Activated naive CD4-positive, alpha-beta T cell treated with anti-CD3 and anti-CD28 coated beads, Interleukin-2, amount 50 U/mL, for 72 hours (primary cell): Measurements from ENCODE around the gene GTF2F1. TPM values are rescaled to one million over a fixed set of nuclear protein-coding genes. Genes with fewer than 3 reads are reported as not detected.
A peak's percentile ranks its signal among the peaks of the same experiment; 100 is the strongest.
"Not testable (repeated sequence)": the region's sequence is repeated elsewhere in the genome, so short reads cannot be mapped to it uniquely, and the experiment has no call there.

Experiments used
- ATAC-seq, 2 donors: fragments of 150-1000 bp; cut with Tn5 transposase; 2 replicates each; pipeline ENCODE4 v1.10.0; 2021; ENCODE audit warnings: mild to moderate bottlenecking in 2 of 2, moderate library complexity in 2 of 2
- DNase-seq, 2 donors: peaks; one replicate each; pipeline ENCODE4 v3.0.0; 2021 to 2022; ENCODE audit warnings: low spot score in 2 of 2
- H3K27ac Mint-ChIP-seq, 2 donors: one replicate each; pipeline ENCODE4 v1.8.0; 2022; ENCODE audit warnings: mild to moderate bottlenecking in 2 of 2, mixed read lengths in 2 of 2
- H3K36me3 Mint-ChIP-seq, 2 donors: one replicate each; pipeline ENCODE4 v1.8.0; 2022; ENCODE audit warnings: mixed read lengths in 2 of 2
- H3K9me3 Mint-ChIP-seq, 2 donors: one replicate each; pipeline ENCODE4 v1.8.0; 2022; ENCODE audit warnings: mixed read lengths in 2 of 2
- total RNA-seq, 2 donors: library from RNA; stranded (reverse); gene quantifications; one replicate each; pipeline ENCODE4 v1.2.3, GENCODE V29; 2022

GTF2F1 gene
- total RNA-seq, 2 donors from 2014 or later = 44.6 to 78.4 TPM

DNA sequence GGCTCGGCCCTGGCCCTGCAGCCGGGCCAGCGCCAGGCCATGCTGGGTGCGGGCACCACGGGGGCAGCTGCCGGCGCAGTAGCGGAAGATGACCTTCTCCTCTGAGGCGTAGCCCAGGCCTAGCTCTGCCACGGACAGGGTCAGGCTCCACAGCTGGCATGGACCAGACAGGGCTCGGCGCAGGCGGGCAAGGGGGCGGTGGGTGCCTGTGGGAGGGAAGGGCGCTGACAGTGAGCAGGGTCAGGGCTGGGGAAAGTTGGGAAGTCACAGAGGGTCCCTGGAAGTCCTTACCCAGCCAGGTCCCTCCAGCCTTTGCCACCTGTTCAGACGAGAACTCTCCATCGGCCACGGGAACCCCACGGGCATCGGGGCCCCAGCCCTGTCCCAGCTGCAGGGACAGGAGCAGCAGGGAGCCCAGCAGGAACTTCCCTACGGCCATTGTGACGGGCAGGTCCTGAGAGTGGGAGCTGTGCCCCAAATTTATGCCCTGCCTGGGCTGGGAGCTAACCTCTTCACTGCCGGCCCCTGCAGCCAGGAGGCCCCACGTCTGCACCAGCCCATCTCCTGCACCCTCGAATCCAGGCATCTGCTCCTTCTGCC is 17.5 kb downstream of the GTF2F1 start, which contains the start of gene PSPN:
Gene PSPN, minus strand, starts transcription at position 523 of the 600 bp plus-strand sequence. Its CDS starts 84 bp downstream, at position 439.
- Mint-ChIP-seq H3K36me3 (peaks cover 6 to 9% of the 10 kb centered on the region in 2 donors), H3K27ac (peak within 1 kb of the TSS in 1 of 2 donors; percentile 50), H3K9me3 (no peaks in the 10 kb centered on the region)
- ATAC-seq (no peak), DNase-seq (no peak)

DNA sequence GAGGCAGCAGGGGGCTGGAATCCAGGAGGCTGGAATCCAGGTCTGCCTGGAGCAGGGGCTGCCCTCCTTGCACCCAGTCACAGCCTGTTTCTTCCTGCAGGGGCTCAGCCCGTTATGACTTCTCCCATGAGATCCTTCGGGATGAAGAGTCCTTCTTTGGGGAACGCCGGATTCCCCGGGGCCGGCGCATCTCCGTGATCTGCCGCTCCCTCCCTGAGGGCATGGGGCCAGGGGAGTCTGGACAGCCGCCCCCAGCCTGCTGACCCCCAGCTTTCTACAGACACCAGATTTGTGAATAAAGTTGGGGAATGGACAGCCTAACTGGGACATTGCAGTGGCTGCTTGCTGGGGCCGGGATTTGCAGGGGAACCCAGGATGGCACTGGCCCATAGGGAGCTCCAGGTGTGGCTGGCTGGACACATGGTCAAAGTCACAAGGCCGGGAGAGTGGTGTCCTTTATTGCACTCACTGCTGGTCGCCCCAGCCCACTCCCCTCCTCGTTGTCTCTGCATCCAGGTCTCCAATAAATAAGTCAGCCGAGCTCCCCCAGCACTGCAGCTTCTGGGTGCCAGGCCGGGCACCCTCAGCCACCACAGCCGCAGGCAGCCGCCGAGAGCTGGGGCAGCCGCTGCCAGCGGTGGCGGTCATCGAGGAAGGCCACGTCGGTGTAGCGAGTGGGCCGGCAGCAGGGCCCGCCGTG is 18.1 kb downstream of the GTF2F1 start:
- Mint-ChIP-seq H3K9me3 (no peaks in the 10 kb centered on the region), H3K27ac (no peak overlapping the region), H3K36me3 (peaks cover 4% of the 10 kb centered on the region in 2 donors)
- DNase-seq = no peak
- no peak for ATAC-seq

DNA sequence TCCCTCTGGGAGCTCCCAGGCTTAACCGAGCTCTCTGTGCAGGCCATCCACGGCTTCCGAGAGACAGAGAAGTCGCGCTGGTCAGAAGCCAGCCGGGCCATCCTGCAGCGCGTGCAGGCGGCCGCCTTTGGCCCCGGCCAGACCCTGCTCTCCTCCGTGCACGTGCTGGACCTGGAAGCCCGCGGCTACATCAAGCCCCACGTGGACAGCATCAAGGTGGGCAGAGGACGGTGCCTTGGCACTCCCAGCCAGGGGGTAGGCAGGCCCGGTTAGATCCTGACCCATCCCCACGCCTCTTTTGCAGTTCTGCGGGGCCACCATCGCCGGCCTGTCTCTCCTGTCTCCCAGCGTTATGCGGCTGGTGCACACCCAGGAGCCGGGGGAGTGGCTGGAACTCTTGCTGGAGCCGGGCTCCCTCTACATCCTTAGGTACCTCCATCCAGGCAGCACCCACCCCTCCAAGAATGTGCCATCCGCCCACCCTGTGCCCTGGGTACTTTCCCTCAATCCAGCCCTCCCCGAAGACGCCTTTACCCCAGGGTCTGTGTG is 18.7 kb downstream of the GTF2F1 start:
- no peaks in the 10 kb centered on the region for H3K36me3 Mint-ChIP-seq
- DNase-seq (no peak), ATAC-seq (no peak)
- H3K27ac Mint-ChIP-seq = peak overlapping the region in 1 of 2 donors; percentile 94
- H3K9me3 Mint-ChIP-seq = no peaks in the 10 kb centered on the region

DNA sequence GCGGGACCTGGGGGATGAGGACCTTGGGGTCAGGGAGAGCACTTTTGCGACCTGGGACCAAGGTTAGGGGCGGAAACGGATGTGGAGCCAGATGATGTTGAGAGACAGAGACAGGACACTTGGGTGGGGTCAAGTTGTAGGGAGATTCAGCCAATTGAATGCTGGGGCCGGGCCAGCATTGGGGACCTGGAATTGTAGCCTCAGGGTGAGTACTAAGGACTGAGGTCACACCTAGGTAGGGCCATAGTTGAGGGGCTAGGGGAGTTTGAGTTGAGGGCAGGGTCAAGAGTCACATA is 19.2 kb downstream of the GTF2F1 start:
- peak overlapping the region; percentile 81 to 94 for H3K27ac Mint-ChIP-seq
- H3K36me3 Mint-ChIP-seq = no peaks in the 10 kb centered on the region
- ATAC-seq (no peak), DNase-seq (no peak)
- no peaks in the 10 kb centered on the region for H3K9me3 Mint-ChIP-seq

DNA sequence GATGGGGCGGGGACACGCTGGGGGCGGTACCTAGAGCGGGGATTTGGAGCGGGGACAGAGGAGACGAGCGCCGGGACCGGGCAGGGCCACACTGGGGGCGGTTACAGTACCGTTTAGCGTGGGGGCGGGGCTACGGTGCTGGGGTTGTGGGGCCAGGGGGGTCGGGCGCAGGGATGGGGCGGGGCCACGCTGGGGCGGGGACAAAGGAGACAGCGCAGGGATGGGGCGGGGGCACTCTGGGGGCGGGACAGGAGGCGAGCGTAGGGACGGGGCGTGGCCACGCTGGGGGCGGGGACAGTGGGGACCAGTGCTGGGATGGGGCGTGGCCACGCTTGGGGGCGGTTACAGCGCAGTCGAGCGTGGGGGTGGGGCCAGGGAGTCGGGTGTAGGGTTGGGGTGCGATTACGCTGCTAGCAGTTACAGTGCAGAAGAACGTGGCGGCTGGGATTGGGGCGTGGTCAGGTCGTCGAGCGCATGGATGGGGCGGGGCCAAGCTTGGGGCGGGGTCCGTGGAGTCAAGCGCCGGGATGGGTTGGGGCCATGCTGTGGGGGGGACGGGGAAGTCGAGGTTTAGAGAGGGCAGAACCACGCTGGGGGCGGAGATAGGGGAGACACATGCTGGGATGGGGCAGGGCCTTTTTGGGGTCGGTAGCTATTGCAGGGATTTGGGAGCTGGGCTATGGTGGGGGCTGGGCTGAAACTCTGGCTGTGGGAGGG is 19.7 kb downstream of the GTF2F1 start:
- peak overlapping the region; percentile 81 to 94 for H3K27ac Mint-ChIP-seq

DNA sequence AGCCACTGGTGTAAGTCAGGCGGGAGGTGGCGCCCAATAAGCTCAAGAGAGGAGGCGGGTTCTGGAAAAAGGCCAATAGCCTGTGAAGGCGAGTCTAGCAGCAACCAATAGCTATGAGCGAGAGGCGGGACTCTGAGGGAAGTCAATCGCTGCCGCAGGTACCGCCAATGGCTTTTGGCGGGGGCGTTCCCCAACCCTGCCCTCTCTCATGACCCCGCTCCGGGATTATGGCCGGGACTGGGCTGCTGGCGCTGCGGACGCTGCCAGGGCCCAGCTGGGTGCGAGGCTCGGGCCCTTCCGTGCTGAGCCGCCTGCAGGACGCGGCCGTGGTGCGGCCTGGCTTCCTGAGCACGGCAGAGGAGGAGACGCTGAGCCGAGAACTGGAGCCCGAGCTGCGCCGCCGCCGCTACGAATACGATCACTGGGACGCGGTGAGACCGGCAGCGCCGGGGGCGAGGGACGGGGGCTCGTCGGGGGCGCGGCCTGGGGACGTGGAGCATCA is 20.3 kb downstream of the GTF2F1 start, which contains the start of gene ALKBH7:
Gene ALKBH7, plus strand, starts transcription at position 201 of the 502 bp plus-strand sequence. Its CDS starts 27 bp downstream, at position 228.
- no peaks in the 10 kb centered on the region for H3K9me3 Mint-ChIP-seq
- ATAC-seq (peak; percentile 83 to 86), DNase-seq (peak; percentile 95 to 97)
- peak within 1 kb of the TSS; percentile 94 to 97 for H3K27ac Mint-ChIP-seq
- no peaks in the 10 kb centered on the region for H3K36me3 Mint-ChIP-seq

More for the DNA sequence above, 19.7 kb downstream of the GTF2F1 start:
- DNase-seq = peak; percentile 96 to 99
- Mint-ChIP-seq H3K36me3 (no peaks in the 10 kb centered on the region), H3K9me3 (no peaks in the 10 kb centered on the region)
- ATAC-seq = peak; percentile 65 to 80

DNA sequence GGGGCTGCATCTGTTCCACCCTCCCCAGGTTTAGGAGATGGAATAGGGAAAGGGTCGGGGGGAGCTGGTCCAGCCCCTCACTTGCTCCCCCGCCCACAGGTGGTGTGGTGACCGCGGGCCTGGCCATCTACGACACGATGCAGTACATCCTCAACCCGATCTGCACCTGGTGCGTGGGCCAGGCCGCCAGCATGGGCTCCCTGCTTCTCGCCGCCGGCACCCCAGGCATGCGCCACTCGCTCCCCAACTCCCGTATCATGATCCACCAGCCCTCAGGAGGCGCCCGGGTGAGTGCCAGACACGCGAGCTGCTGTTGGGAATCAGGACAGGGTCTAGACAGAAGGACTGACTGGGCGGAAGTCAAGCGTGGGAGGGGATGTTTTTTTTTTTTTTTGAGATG is 28.6 kb downstream of the GTF2F1 start:
- H3K9me3 Mint-ChIP-seq = no peaks in the 10 kb centered on the region
- ATAC-seq (no peak), DNase-seq (no peak)
- peaks cover 12 to 17% of the 10 kb centered on the region in 2 donors for H3K36me3 Mint-ChIP-seq
- H3K27ac Mint-ChIP-seq = peak overlapping the region in 1 of 2 donors; percentile 93

DNA sequence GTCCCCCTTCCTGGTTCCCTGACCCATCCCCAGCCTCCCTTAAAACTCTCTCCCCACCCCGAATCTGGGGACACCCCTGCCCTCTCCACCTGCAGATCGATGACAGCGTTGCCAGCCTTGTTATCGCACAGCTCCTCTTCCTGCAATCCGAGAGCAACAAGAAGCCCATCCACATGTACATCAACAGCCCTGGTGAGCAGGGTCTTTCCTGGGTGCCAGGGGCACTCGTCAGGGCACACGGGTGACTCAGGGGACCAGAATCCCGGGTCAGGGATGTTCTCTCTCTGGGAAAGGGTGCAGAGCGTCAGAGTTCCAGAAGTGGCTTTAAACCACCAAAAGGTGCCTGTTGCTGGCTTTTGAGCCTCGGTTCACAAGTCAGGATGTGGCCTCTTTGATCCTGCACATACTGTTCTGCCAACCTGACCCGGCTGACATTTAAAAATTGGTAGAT is 30.6 kb downstream of the GTF2F1 start:
- peaks cover 12 to 17% of the 10 kb centered on the region in 2 donors for H3K36me3 Mint-ChIP-seq
- ATAC-seq = peak; percentile 26 to 67
- DNase-seq = peak; percentile 32 to 73
- H3K27ac Mint-ChIP-seq = peak overlapping the region; percentile 91 to 99
- no peaks in the 10 kb centered on the region for H3K9me3 Mint-ChIP-seq

DNA sequence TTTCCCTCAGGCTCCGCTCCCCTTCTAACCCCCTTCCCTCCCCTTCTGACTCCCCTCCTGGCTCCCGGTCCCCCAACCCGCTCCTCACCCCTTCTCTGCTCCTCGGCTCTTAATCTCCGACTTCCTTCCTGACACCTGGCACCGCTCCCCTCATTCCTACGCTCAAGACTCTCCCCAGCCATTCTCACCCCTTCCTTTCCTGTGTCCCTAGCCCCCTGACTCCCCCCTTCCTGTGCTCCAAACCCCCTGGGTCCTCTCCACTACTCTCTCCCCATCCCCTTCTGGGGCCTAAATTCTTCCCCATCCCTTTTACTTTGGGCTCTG is 31.0 kb downstream of the GTF2F1 start:
- no peaks in the 10 kb centered on the region for H3K9me3 Mint-ChIP-seq

DNA sequence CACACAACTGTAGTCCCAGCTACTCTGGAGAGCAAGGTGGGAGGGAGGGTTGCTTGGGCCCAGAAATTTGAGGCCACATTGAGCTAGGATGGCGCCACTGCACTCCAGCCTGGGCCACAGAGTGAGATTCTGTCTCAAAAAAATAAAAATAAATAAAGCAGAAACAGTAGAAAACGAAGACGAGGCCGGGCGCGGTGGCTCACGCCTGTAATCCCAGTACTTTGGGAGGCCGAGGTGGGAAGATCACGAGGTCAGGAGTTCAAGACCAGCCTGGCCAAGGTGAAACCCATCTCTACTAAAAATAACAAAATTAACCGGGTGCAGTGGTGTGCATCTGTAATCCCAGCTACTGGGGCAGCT is 32.1 kb downstream of the GTF2F1 start:
- not testable (repeated sequence) for ATAC-seq, H3K9me3 Mint-ChIP-seq, DNase-seq
- Mint-ChIP-seq H3K36me3 (peaks cover 10 to 12% of the 10 kb centered on the region in 2 donors), H3K27ac (peak overlapping the region; percentile 77 to 91)

More for the DNA sequence above, 31.0 kb downstream of the GTF2F1 start:
- DNase-seq (no peak), ATAC-seq (no peak)
- H3K36me3 Mint-ChIP-seq = peaks cover 12 to 17% of the 10 kb centered on the region in 2 donors
- peak overlapping the region; percentile 91 to 99 for H3K27ac Mint-ChIP-seq

DNA sequence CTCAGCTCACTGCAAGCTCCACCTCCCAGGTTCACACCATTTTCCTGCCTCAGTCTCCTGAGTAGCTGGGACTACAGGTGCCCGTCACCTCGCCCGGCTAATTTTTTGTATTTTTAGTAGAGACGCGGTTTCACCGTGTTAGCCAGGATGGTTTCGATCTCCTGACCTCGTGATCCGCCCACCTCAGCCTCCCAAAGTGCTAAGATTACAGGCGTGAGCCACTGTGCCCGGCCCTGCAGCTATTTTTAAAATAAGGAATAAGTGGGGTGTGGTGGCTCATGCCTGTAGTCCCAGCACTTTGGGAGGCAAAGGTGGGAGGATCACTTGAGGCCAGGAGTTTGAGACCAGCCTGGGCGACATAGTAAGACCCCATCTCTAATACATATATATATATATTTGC is 32.5 kb downstream of the GTF2F1 start:
- not testable (repeated sequence) for H3K9me3 Mint-ChIP-seq, ATAC-seq, DNase-seq
- Mint-ChIP-seq H3K36me3 (peaks cover 10 to 12% of the 10 kb centered on the region in 2 donors), H3K27ac (peak overlapping the region in 1 of 2 donors; percentile 91)

DNA sequence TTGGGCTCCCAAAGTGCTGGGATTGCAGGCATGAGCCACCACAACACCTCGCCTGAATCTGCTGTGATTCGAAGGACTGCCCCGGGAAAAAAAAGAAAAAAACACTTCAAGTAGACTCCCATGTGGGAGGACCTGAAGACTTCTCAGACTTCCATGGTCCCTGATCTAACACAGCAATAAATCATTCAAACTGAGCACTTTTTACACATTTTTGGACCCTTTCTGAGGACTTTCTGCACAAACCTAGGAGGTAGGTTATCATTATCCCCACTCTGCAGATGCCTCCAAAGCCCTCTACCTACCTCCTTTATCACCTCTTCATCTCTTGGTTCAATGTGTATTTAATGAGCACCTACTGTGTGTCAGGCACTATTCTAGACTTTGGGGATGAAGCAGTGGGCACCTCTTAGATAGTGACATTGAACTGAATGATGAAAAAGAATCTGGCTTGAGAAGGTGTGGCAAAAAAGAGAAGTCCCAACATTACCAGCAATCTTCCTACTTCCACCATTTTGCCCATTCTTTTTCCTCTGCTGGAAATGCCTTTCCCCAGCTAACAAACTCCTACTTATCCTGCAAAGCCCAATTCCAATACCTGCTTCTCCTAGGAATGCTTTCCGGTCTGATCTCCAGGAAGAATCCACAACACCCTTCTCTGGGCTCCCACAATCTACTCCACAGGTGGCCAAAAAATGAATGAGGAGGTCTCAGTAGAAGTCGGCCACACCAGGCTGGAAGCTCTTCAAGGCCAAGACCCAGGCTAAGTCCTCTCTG is 33.2 kb downstream of the GTF2F1 start:
- Mint-ChIP-seq H3K27ac (peak overlapping the region in 1 of 2 donors; percentile 91), H3K9me3 (no peaks in the 10 kb centered on the region), H3K36me3 (peaks cover 10 to 12% of the 10 kb centered on the region in 2 donors)
- DNase-seq (no peak), ATAC-seq (no peak)

DNA sequence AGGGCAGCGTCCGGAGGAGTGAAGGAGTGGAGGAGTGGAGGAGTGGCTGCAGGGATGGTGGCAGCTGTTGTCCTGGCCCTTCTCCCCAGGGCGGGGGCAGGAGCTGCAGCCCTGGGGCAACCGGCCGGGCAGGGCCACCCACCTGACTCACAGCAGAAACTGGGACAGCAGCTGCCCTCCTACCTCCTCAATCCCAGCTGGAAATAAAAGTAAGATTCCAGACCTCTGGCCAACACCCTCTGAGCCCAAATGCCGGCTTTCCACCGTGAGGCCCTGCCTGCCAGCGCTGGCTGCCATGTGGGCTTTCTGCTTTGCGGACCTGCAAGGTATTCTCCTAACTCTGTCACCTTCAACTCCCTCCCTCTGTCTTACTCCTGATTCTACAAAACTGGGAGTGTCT is 35.0 kb downstream of the GTF2F1 start:
- no peak for ATAC-seq
- Mint-ChIP-seq H3K9me3 (no peaks in the 10 kb centered on the region), H3K27ac (peak overlapping the region in 1 of 2 donors; percentile 77), H3K36me3 (peaks cover 7 to 10% of the 10 kb centered on the region in 2 donors)
- no peak for DNase-seq

DNA sequence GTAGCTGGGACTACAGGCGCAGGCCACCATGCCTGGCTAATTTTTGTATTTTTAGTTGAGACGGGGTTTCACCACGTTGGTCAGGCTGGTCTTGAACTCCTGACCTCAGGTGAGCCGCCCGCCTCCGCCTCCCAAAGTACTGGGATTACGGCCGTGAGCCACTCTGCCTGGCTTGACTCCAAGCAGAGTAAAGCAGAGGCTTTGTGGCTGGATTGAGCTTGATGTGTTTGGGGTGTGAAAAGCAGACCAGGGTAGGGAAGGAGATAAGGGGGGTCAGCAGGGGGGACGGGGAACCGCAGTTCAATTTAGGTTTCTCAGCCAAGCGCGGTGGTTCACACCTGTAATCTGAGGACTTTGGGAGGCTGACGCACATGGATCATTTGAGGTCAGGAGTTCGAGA is 35.8 kb downstream of the GTF2F1 start:
- no peak for DNase-seq
- Mint-ChIP-seq H3K9me3 (no peaks in the 10 kb centered on the region), H3K27ac (peak overlapping the region in 1 of 2 donors; percentile 77), H3K36me3 (peaks cover 2 to 10% of the 10 kb centered on the region in 2 donors)
- ATAC-seq = no peak

DNA sequence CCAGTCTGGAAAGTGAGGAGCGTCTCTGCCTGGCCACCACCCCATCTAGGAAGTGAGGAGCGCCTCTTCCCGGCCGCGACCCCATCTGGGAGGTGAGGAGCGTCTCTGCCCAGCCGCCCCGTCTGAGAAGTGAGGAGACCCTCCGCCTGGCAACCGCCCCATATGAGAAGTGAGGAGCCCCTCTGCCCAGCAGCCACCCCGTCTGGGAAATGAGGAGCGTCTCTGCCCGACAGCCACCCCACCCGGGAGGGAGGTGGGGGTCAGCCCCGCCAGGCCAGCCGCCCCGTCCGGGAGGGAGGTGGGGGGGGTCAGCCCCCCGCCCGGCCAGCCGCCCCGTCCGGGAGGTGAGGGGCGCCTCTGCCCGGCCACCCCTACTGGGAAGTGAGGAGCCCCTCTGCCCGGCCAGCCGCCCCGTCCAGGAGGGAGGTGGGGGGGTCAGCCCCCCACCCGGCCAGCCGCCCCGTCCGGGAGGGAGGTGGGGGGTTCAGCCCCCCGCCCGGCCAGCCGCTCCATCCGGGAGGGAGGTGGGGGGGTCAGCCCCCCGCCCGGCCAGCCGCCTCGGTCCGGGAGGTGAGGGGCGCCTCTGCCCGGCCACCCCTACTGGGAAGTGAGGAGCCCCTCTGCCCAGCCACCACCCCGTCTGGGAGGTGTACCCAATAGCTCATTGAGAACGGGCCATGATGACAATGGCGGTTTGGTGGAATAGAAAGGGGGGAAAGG is 37.5 kb downstream of the GTF2F1 start:
- DNase-seq, ATAC-seq, H3K27ac Mint-ChIP-seq, H3K9me3 Mint-ChIP-seq, H3K36me3 Mint-ChIP-seq: not testable (repeated sequence)
